PC-9 (cell line): ENCODE data around the gene ETV6. TPM values are rescaled to one million over a fixed set of nuclear protein-coding genes. Genes with fewer than 3 reads are reported as not detected.
A peak's percentile ranks its signal among the peaks of the same experiment; 100 is the strongest.

Source experiments
- BruUV-seq: library from RNA; stranded (reverse); fragments of 400-500 nt; replicated peaks from 2 replicates; lab custom pipeline; 2021; lab: Mats Ljungman, UMichigan
- CTCF ChIA-PET: fragments of 300-600 bp; sonication (Branson Sonifier 250); formaldehyde crosslinking; loops from one replicate; lab custom pipeline; 2022; ENCODE audit warnings: antibody characterized with exemption; lab: Charles Lee
- POLR2A ChIA-PET: fragments of 300-600 bp; sonication (Branson Sonifier 250); formaldehyde crosslinking; loops from one replicate; lab custom pipeline; 2022; ENCODE audit warnings: antibody characterized with exemption; ENCODE audit not compliant: unreplicated experiment; lab: Charles Lee
- DNase-seq, 2 experiments: peaks; one replicate each; pipeline versions ENCODE4 v3.0.0 to v3.0.0-alpha.2; 2015 to 2022; ENCODE audit warnings: mixed read lengths in 1 of 2
- H2AFZ ChIP-seq: fragments of 200-600 bp; sonication (generic); 2 replicates; pipeline ENCODE4 v1.8.1; 2017; ENCODE audit warnings: antibody characterized with exemption
- H3F3A ChIP-seq: fragments of 200-600 bp; sonication (generic); 2 replicates; pipeline ENCODE4 v1.8.1; 2017; ENCODE audit warnings: antibody characterized with exemption, mild to moderate bottlenecking, low read depth; ENCODE audit not compliant: insufficient read depth
- H3K27ac ChIP-seq: fragments of 200-600 bp; sonication (generic); 2 replicates; pipeline ENCODE4 v1.6.1; 2016; ENCODE audit warnings: mixed run types
- H3K27me3 ChIP-seq: fragments of 200-600 bp; sonication (generic); 2 replicates; pipeline ENCODE4 v1.6.1; 2016; ENCODE audit warnings: low read depth, mixed run types; ENCODE audit not compliant: insufficient read depth
- H3K36me3 ChIP-seq: fragments of 200-600 bp; sonication (generic); 2 replicates; pipeline ENCODE4 v1.6.1; 2016; ENCODE audit warnings: low read depth, mixed run types
- H3K4me1 ChIP-seq: fragments of 200-600 bp; sonication (generic); replicated peaks from 2 replicates; pipeline ENCODE4 v1.6.1; 2016; ENCODE audit warnings: mixed run types; ENCODE audit not compliant: insufficient read depth
- H3K4me2 ChIP-seq: fragments of 200-600 bp; sonication (generic); 2 replicates; pipeline ENCODE4 v1.6.1; 2017; ENCODE audit warnings: mixed run types
- H3K4me3 ChIP-seq: fragments of 200-600 bp; sonication (generic); 2 replicates; pipeline ENCODE4 v1.6.1; 2016; ENCODE audit warnings: mixed run types
- H3K79me2 ChIP-seq: fragments of 200-600 bp; sonication (generic); 2 replicates; pipeline ENCODE4 v1.6.1; 2017; ENCODE audit warnings: low read depth, mixed run types
- H3K9me2 ChIP-seq: fragments of 200-600 bp; sonication (generic); 2 replicates; pipeline ENCODE4 v1.8.1; 2017; ENCODE audit warnings: mild to moderate bottlenecking; ENCODE audit not compliant: insufficient read depth
- H3K9me3 ChIP-seq: fragments of 200-600 bp; sonication (generic); 2 replicates; pipeline ENCODE4 v1.8.1; 2016; ENCODE audit warnings: low read depth; ENCODE audit not compliant: insufficient read depth
- H4K20me1 ChIP-seq: fragments of 200-600 bp; sonication (generic); 2 replicates; pipeline ENCODE4 v1.8.1; 2017; ENCODE audit not compliant: insufficient read depth
- CTCF ChIP-seq: fragments of 200-600 bp; sonication (generic); conservative IDR thresholded peaks from 2 replicates; pipeline ENCODE4 v1.6.1; 2017; ENCODE audit warnings: mixed run types, antibody characterized with exemption, mild to moderate bottlenecking, moderate library complexity
- EZH2 ChIP-seq: fragments of 200-600 bp; sonication (generic); IDR thresholded peaks from 2 replicates; pipeline ENCODE4 v1.8.0; 2017; ENCODE audit warnings: antibody characterized with exemption, low read depth
- intact Hi-C: fragments of 100-400 bp; cut with micrococcal nuclease; formaldehyde crosslinking; loops from one replicate; pipeline ENCODE4 v1.10.0; 2022; ENCODE audit not compliant: unreplicated experiment
- total RNA-seq: library from RNA; stranded (reverse); gene quantifications from 2 replicates; pipeline ENCODE4 v1.2.3, GENCODE V29; 2021

The ETV6 gene
- total RNA-seq, 1 experiment from 2014 or later, result 62.8 TPM

- TF ChIP-seq EZH2, result no peak
- TF ChIP-seq CTCF, result no peak
- Histone ChIP-seq H3K36me3 (no peaks in the 10 kb centered on the region), H4K20me1 (no peaks in the 10 kb centered on the region), H3K9me3 (no peaks in the 10 kb centered on the region), H3F3A (peaks cover 9% of the 10 kb centered on the region), H3K4me1 (peaks cover 13% of the 10 kb centered on the region), H2AFZ (no peak overlapping the region), H3K9me2 (no peaks in the 10 kb centered on the region), H3K27me3 (no peaks in the 10 kb centered on the region), H3K4me3 (no peak overlapping the region), H3K4me2 (no peak overlapping the region), H3K27ac (no peak overlapping the region), H3K79me2 (no peaks in the 10 kb centered on the region)
- CTCF ChIA-PET, result interaction anchor here (1.0 kb wide), 1 partner anchor 37 kb away, joined by 3 read pairs; no protein-coding TSS in a partner anchor
- no peak for DNase-seq
- intact Hi-C loops, result no loop called here
- no TSS peak for BruUV-seq
- POLR2A ChIA-PET, result no interaction called here
Measured at GRCh38 chr12:11618046-11618445, 31.4 kb upstream of the ETV6 start.

- Histone ChIP-seq H4K20me1 (no peaks in the 10 kb centered on the region), H3K36me3 (no peaks in the 10 kb centered on the region), H3K4me1 (peaks cover 23% of the 10 kb centered on the region), H3F3A (peaks cover 18% of the 10 kb centered on the region), H3K9me3 (peaks cover 5% of the 10 kb centered on the region; the same call in 1 of the 2 replicates), H2AFZ (no peak overlapping the region), H3K4me2 (peak overlapping the region; percentile 58), H3K9me2 (no peaks in the 10 kb centered on the region), H3K4me3 (no peak overlapping the region), H3K27ac (peak overlapping the region; percentile 85; the same call in 1 of the 2 replicates), H3K79me2 (no peaks in the 10 kb centered on the region), H3K27me3 (no peaks in the 10 kb centered on the region)
- intact Hi-C loops, result loop anchor here (2.0 to 5.0 kb wide), 3 partner anchors 27 to 410 kb away; partner anchors contain the start of gene ETV6
- no TSS peak for BruUV-seq
- ChIA-PET CTCF (interaction anchor here (0.6 to 1.2 kb wide), 3 partner anchors 40 to 174 kb away, joined by 3 to 4 read pairs (median 4); no protein-coding TSS in a partner anchor), POLR2A (no interaction called here)
- no peak for DNase-seq
- TF ChIP-seq CTCF (no peak), EZH2 (no peak)
Measured at GRCh38 chr12:11621797-11622423, 27.6 kb upstream of the ETV6 start.

DNA sequence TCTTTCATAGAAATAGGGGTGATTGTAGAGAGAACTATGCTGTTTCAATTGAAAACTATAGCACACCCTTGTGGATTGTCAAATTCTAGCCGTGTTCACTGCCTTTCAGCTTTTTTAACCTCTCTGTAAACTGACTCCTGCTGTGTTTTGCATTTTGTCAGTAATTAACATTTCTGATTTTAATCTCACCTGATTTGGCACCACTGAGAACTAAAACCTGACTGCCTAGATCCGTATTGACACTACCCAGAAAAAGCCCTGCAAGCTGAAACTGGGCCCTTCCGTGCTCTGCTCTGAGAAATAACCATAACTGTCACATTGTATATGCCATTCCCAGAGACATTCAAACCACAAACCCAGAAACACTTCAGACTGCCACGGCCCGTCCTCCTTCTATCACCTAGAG lies 26.6 kb upstream of the ETV6 start:
- peak overlapping the region; percentile 64; the same call in 1 of the 2 replicates for H2AFZ ChIP-seq
- no peaks in the 10 kb centered on the region for H3K9me2 ChIP-seq
- H3K4me3 ChIP-seq, result no peak overlapping the region
- TF ChIP-seq EZH2 (no peak), CTCF (peak; percentile 40; the same call in 1 of the 2 replicates)
- H3K27me3 ChIP-seq, result no peaks in the 10 kb centered on the region
- H4K20me1 ChIP-seq, result no peaks in the 10 kb centered on the region
- CTCF ChIA-PET, result interaction anchor here (0.6 to 1.5 kb wide), 5 partner anchors 41 to 173 kb away, joined by 3 to 6 read pairs (median 4); no protein-coding TSS in a partner anchor
- H3K79me2 ChIP-seq, result no peaks in the 10 kb centered on the region
- no peaks in the 10 kb centered on the region for H3K36me3 ChIP-seq
- BruUV-seq, result no TSS peak
- DNase-seq, result peak in 1 of 2 experiments; percentile 36
- peak overlapping the region; percentile 85 for H3K27ac ChIP-seq
- peak overlapping the region; percentile 58 for H3K4me2 ChIP-seq
- H3F3A ChIP-seq, result peaks cover 18% of the 10 kb centered on the region
- POLR2A ChIA-PET, result interaction anchor here (0.6 kb wide), 1 partner anchor 410 kb away, joined by 3 read pairs; no protein-coding TSS in a partner anchor
- peaks cover 5% of the 10 kb centered on the region; the same call in 1 of the 2 replicates for H3K9me3 ChIP-seq
- intact Hi-C loops, result loop anchor here (2.0 to 5.0 kb wide), 3 partner anchors 26 to 409 kb away; partner anchors contain the start of gene ETV6
- H3K4me1 ChIP-seq, result peaks cover 25% of the 10 kb centered on the region
